Gastrocnemius medialis (tissue), 4 donors: ENCODE data around the gene THTPA. TPM values are rescaled to one million over a fixed set of nuclear protein-coding genes. Genes with fewer than 3 reads are reported as not detected.
"Not testable (repeated sequence)": the region's sequence is repeated elsewhere in the genome, so short reads cannot be mapped to it uniquely, and the experiment has no call there.

Source experiments
- ATAC-seq, 2 donors: fragments of 150-250 bp; one replicate each; pipeline ENCODE4 v1.9.1; 2016
- DNase-seq, 2 donors: peaks; one replicate each; pipeline ENCODE4 v3.0.0-alpha.2; 2019
- H3K27ac ChIP-seq, 4 donors: fragments of 200-600 bp; sonication (generic); 1 replicate in 1 of 4; 2 replicates in 3 of 4; pipeline ENCODE4 v1.5.1; 2016 to 2018; ENCODE audit warnings: mild to moderate bottlenecking in 2 of 4, moderate library complexity in 1 of 4
- H3K27me3 ChIP-seq, 3 donors: fragments of 200-600 bp; sonication (generic) in 2 of 3; 1 replicate in 1 of 3; 2 replicates in 2 of 3; pipeline versions ENCODE4 v1.5.1 to v1.6.0; 2016 to 2019; ENCODE audit warnings: mild to moderate bottlenecking in 1 of 3, moderate library complexity in 1 of 3
- H3K36me3 ChIP-seq, 2 donors: fragments of 200-600 bp; sonication (generic) in 1 of 2; one replicate each; pipeline ENCODE4 v1.5.1; 2017 to 2018
- H3K4me1 ChIP-seq, 2 donors: fragments of 200-600 bp; sonication (generic) in 1 of 2; one replicate each; pipeline ENCODE4 v1.5.1; 2016 to 2017; ENCODE audit warnings: mild to moderate bottlenecking in 2 of 2
- H3K4me3 ChIP-seq, 4 donors: fragments of 200-600 bp; sonication (generic) in 3 of 4; 1 replicate in 1 of 4; 2 replicates in 3 of 4; pipeline ENCODE4 v1.5.1; 2016 to 2019; ENCODE audit warnings: mild to moderate bottlenecking in 2 of 4
- H3K9me3 ChIP-seq, 3 donors: fragments of 200-600 bp; sonication (generic) in 2 of 3; 1 replicate in 1 of 3; 2 replicates in 2 of 3; pipeline ENCODE4 v1.5.1; 2016 to 2019
- CTCF ChIP-seq, 5 experiments: fragments of 450-650 bp in 3 of 5; fragments of 200-600 bp in 2 of 5; sonication (generic) in 2 of 5; IDR thresholded peaks in 4 of 5; conservative IDR thresholded peaks in 1 of 5; 1 replicate in 4 of 5; 2 replicates in 1 of 5; pipeline ENCODE4 v1.5.1; 2016 to 2019; ENCODE audit warnings: antibody characterized with exemption in 5 of 5, mild to moderate bottlenecking in 3 of 5, moderate library complexity in 3 of 5
- POLR2A ChIP-seq, 2 donors: fragments of 450-650 bp; IDR thresholded peaks; one replicate each; pipeline ENCODE4 v1.6.1; 2017; ENCODE audit warnings: antibody characterized with exemption in 2 of 2, mild to moderate bottlenecking in 2 of 2, moderate library complexity in 2 of 2
- in situ Hi-C, 4 donors: fragments of 200-750 bp; cut with MboI; loops; one replicate each; pipeline versions ENCODE4 v1.15.0 to v1.8.0; 2017; ENCODE audit warnings: low sequenced_read_pairs in 4 of 4
- intact Hi-C: fragments of 100-400 bp; cut with DNase I; formaldehyde crosslinking; loops from one replicate; pipeline ENCODE4 v1.15.1; 2023; ENCODE audit warnings: low total_unique reads
- total RNA-seq, 4 donors: library from RNA; depleted of rRNA; stranded (reverse); fragments of >200 nt; gene quantifications; one replicate each; pipeline versions ENCODE4 v1.1.0 to v1.2.3, GENCODE V29; 2016

THTPA gene
- total RNA-seq, 4 donors from 2014 or later, result 13.2 to 32.9 (median 21.4) TPM

- Histone ChIP-seq H3K4me1 (no peaks in the 10 kb centered on the region), H3K9me3 (no peaks in the 10 kb centered on the region), H3K36me3 (no peaks in the 10 kb centered on the region), H3K27me3 (peaks cover 0 to 4% (median 3%) of the 10 kb centered on the region in 3 donors), H3K4me3 (no peak overlapping the region), H3K27ac (no peak overlapping the region)
- no peak for DNase-seq
- no peak for TF ChIP-seq CTCF (IDR thresholded peaks at IDR 0.05 in 4 of 5, conservative IDR thresholded peaks at IDR 0.05 in 1 of 5)
- intact Hi-C loops, result no loop called here
- in situ Hi-C loops, result no loop called here
- ATAC-seq, result no peak
Measured at GRCh38 chr14:23589606-23590005, 33.5 kb downstream of the THTPA start.

- H3K4me1 ChIP-seq, result no peaks in the 10 kb centered on the region
- intact Hi-C loops, result no loop called here
- no peaks in the 10 kb centered on the region for H3K36me3 ChIP-seq
- DNase-seq, result no peak
- ATAC-seq, result no peak
- TF ChIP-seq POLR2A (IDR thresholded peaks at IDR 0.05) (no peak), CTCF (IDR thresholded peaks at IDR 0.05 in 4 of 5, conservative IDR thresholded peaks at IDR 0.05 in 1 of 5) (no peak)
- in situ Hi-C loops, result no loop called here
- H3K9me3 ChIP-seq, result no peaks in the 10 kb centered on the region
- no peak overlapping the region for H3K4me3 ChIP-seq
- no peak overlapping the region for H3K27ac ChIP-seq
- H3K27me3 ChIP-seq, result peaks cover 0 to 4% (median 3%) of the 10 kb centered on the region in 3 donors
Measured at GRCh38 chr14:23590198-23590597, 34.1 kb downstream of the THTPA start.

GRCh38 chr14:23594191-23594590 is 38.1 kb downstream of the THTPA start:
- H3K36me3 ChIP-seq, H3K9me3 ChIP-seq, intact Hi-C loops, H3K27me3 ChIP-seq, in situ Hi-C loops, H3K27ac ChIP-seq, H3K4me1 ChIP-seq, DNase-seq, ATAC-seq, H3K4me3 ChIP-seq: not testable (repeated sequence)

- H3K9me3 ChIP-seq, result no peaks in the 10 kb centered on the region
- H3K27me3 ChIP-seq, result no peaks in the 10 kb centered on the region
- ATAC-seq (no peak), DNase-seq (no peak)
- in situ Hi-C loops, result no loop called here
- H3K4me1 ChIP-seq, result no peaks in the 10 kb centered on the region
- intact Hi-C loops, result no loop called here
- no peak for TF ChIP-seq POLR2A (IDR thresholded peaks at IDR 0.05)
- no peak for TF ChIP-seq CTCF (IDR thresholded peaks at IDR 0.05 in 4 of 5, conservative IDR thresholded peaks at IDR 0.05 in 1 of 5)
- no peak overlapping the region for H3K27ac ChIP-seq
- H3K4me3 ChIP-seq, result no peak overlapping the region
- no peaks in the 10 kb centered on the region for H3K36me3 ChIP-seq
Measured at GRCh38 chr14:23600322-23600707, 44.2 kb downstream of the THTPA start.

- in situ Hi-C loops (no loop called here), intact Hi-C loops (no loop called here)
- H3K27ac ChIP-seq, result no peak overlapping the region
Measured at GRCh38 chr14:23600806-23601205, 44.7 kb downstream of the THTPA start.

More at GRCh38 chr14:23600806-23601205, 44.7 kb downstream of the THTPA start:
- no peaks in the 10 kb centered on the region for H3K4me1 ChIP-seq
- H3K4me3 ChIP-seq, result no peak overlapping the region
- no peaks in the 10 kb centered on the region for H3K27me3 ChIP-seq
- no peaks in the 10 kb centered on the region for H3K9me3 ChIP-seq
- TF ChIP-seq POLR2A (IDR thresholded peaks at IDR 0.05), result no peak
- no peak for TF ChIP-seq CTCF (IDR thresholded peaks at IDR 0.05 in 4 of 5, conservative IDR thresholded peaks at IDR 0.05 in 1 of 5)
- no peaks in the 10 kb centered on the region for H3K36me3 ChIP-seq
- no peak for DNase-seq
- no peak for ATAC-seq
